Hematopoietic multipotent progenitor cell treated with erythropoietin and hydrocortisone succinate and interleukin-3 and kit ligand, for 4 days (in vitro differentiated cells): ENCODE measurements around the gene C1orf167.

Experiments
- DNase-seq: peaks from one replicate; pipeline ENCODE4 v3.0.0-alpha.2; 2015

C1orf167 gene

GRCh38 chr1:11765661-11766428 lies 3.9 kb downstream of the C1orf167 start:
- no peak for DNase-seq

DNA sequence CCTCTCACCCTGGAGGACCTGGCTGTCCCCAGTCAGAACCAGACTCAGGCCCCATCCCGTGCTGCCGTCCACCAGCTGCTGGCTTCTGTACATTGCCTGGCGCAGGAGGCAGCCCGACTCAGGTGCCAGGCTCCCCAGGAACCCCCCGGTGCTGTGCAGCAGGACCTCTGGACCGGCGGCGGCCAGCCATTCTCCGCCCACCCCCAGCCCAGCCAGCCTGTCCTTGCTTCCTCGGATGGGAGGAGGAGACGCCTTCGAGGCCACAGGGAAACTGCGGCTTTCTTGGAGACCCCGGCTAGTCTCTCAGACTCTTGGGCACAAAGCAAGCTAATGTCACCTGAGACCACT lies 4.4 kb downstream of the C1orf167 start:
- no peak for DNase-seq

DNA sequence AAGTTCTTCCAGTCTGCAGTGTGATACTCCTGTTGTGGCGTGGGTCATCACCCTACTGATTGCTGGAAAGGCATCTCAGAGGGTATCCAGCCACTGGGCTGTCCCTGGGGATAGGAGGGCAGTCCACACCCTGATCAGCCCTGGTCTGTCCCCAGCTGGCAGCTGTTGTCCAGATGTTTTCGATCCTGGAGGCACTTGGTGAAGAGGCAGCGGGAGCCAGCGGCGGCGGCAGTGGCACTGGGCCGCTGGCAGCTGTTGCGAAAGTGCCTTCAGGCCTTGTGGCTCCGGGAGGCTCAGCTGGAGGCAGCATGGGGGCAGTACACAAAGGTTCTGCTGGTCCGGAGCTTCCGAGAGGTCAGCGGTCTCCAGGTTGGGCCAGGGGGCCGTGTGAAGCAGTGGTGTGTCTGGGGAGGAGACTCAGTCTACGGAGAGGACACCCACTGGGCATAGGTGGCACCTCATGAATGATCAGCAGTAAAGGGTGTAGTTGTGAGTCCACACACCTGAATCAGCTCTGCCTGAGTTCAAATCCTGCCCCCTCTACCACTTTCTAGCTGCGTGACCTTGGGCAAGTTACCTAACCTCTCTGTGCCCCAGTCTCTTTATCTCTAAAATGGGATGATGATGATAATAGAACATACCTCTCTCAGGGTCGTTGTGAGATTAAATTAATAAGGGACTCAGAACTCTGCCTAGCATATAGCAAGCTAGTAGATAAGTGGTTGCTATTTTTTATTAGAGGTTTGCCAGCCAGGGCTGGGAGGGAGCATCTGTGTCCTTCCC lies 6.1 kb downstream of the C1orf167 start:
- no peak for DNase-seq

- no peak for DNase-seq
Measured at GRCh38 chr1:11768821-11769220, 6.8 kb downstream of the C1orf167 start.

- no peak for DNase-seq
Measured at GRCh38 chr1:11769274-11769673, 7.3 kb downstream of the C1orf167 start.

DNA sequence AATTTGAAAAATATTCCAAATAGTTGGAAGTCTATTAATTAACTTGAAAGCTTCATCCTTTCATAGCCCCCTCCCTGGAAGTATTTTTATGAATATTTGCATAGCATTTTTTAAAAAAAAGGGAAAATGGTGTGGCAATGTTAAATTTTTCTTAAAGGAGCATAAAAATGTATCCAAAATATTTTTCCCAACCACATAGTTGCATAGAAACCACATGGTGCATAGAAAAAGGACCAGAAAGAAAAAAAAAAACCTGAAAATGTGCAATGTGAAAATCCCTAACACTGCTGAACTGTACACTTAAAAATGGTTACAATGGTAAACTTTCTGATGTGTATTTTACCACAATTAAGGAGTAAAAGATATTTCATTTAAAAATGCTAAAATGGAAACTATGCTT lies 8.0 kb downstream of the C1orf167 start:
- no peak for DNase-seq

DNA sequence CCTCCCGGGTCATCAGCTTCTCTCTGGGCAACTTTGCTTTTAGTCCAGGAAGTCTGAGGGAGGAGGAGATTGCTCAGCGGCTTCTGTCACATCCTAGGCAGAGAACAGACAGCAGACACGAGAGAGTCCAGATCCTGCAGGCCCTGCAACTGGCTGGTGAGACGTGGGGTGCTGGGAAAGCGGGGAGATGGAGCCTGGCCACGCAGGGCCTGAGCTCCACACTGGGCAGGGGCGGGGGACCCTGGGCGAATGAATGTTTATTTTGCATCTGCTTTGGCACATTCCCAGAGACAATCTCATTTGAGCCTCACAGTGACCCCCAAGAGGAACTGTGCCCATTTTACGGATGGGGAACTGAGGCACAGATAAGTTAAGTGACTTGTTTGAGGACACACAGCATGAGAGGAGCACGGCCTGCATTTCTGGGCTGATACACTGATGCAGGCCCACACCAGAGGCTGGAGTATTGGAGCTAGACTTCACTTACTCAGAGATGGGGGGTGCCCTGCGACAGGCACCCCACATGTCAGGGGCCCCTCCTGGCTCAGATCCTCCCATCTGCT lies 9.6 kb downstream of the C1orf167 start:
- no peak for DNase-seq

- no peak for DNase-seq
Measured at GRCh38 chr1:11772458-11772857, 10.5 kb downstream of the C1orf167 start.

GRCh38 chr1:11774753-11775152 lies 12.8 kb downstream of the C1orf167 start:
- no peak for DNase-seq

GRCh38 chr1:11777658-11778322 lies 15.8 kb downstream of the C1orf167 start:
- no peak for DNase-seq

- no peak for DNase-seq
Measured at GRCh38 chr1:11778336-11778735, 16.3 kb downstream of the C1orf167 start.

GRCh38 chr1:11778844-11779623 lies 17.0 kb downstream of the C1orf167 start:
- no peak for DNase-seq

DNA sequence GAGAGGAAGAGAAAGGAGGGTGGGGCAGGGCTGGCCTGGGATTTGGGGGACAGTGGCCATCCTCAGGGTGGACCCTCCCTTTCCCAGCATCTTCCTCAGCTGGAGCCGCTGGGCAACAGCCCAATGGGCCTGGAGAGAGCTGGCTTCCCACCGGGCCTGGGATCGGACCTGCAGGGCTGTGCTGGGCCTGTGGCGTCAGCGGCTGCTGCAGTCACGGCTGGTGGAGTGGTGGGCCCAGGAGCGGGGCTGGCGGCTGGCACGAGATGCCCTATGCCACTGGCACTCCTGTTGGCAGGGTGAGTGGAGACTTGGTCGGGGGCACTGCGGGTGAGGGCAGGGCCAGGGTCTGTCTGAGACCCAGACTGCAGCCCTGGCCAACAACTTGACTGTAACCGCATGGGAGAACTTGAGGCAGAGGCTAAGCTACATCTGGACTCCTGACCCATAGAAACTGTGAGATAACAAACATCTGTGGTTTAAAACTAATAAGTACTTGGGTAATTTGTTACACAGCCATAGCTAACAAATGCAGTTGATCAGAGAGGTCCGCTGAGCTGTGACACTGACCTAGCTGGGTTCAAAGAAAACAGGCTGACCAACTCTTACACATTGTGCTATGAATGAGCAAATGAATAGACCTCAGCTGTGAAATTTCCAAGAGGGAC lies 17.9 kb downstream of the C1orf167 start:
- no peak for DNase-seq

DNA sequence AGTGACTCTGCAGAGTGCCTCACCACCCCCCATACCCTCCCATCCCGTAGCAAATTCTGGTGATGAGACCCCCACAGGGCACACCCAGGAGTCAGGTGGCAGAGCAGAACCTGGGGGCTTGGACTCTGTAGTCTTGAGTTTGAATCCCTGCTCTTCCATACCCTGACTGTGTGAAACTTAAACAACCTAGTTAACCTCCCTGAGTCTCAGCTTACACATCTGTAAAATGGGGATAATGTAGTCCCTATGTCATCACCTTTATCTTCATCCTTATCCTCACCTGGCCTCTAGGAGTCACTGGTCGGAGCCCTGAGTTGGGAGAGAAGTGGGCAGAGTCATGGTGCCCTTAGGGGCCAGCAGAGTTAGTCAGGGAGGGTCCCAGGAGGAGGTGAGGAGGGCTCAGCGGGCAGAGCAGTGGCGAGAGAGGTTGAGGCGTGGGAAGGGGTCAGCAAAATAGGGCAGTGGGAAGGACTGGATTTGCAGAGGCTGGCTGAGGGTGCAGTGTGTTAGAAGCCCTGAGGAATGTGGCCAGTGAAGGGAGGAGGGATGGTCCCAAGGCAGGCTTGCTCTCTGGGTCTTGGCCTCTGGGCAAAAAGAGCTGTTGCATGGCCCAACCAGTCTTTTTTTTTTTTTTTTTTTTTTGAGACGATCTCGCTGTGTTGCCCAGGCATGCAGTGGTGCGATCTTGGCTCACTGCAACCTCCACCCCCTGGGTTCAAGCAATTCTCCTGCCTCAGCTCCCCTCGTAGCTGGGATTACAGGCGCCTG lies 18.6 kb downstream of the C1orf167 start:
- no peak for DNase-seq

GRCh38 chr1:11781297-11781696 lies 19.3 kb downstream of the C1orf167 start:
- DNase-seq = no peak

GRCh38 chr1:11782127-11782708 lies 20.2 kb downstream of the C1orf167 start:
- DNase-seq = no peak

- no peak for DNase-seq
Measured at GRCh38 chr1:11783556-11783955, 21.6 kb downstream of the C1orf167 start.

- DNase-seq = no peak
Measured at GRCh38 chr1:11784256-11784992, 22.4 kb downstream of the C1orf167 start.

DNA sequence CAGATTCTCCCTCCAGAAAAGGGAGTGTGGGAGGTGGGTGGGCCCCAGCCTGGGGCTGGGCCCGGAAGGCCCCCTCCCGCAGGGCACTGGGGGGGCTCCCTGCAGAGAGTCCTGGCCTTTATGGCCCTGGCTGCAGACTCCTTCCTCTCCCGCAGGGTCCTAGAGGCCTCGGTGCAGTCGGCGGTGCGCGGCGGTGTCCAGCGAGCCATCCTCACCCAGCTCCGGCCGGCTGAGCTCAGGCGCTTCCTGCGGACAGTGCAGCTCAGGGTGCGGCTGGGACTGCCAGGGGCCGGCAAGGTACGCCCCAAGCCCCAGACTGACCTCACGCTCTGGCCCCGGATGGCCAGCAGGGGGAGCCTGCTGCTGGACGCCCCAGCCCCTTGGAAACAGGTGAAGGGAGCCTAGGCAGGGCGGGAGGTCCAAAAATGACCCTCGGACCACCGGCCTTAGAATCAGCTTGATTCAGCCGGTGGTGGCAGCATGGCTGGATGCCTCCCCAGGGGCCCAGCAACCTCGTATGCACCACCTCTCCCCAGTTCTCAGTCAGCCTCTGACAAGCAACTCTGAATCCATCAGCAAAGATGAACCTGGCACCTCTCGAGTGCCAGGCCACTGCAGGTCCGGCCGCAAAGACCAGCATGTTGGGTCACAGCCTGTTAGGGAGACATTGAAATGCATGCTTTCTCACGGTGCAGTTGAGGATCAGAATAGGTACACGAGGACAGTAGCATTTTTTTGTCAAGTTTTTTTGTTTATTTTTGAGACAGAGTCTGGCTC lies 23.2 kb downstream of the C1orf167 start:
- peak; percentile 68 for DNase-seq
